Activated naive CD8-positive, alpha-beta T cell treated with anti-CD3 and anti-CD28 coated beads, Interleukin-2, amount 10 ng/mL, durations not matched to agents 7 days and 5 days (primary cell): ENCODE data around the gene TGFBR2. TPM values are rescaled to one million over a fixed set of nuclear protein-coding genes. Genes with fewer than 3 reads are reported as not detected.

Experiments
- ATAC-seq: fragments of 150-1000 bp; cut with Tn5 transposase; one replicate; pipeline ENCODE4 v1.10.0; 2021; ENCODE audit warnings: low read depth, moderate library complexity
- POLR2A ChIA-PET: fragments of 350-600 bp; sonication (Branson Sonifier 250); formaldehyde crosslinking; loops from one replicate; lab custom pipeline; 2021; ENCODE audit warnings: antibody characterized with exemption; lab: Charles Lee
- DNase-seq: peaks from one replicate; pipeline ENCODE4 v3.0.0; 2021
- H3K27ac Mint-ChIP-seq: one replicate; pipeline ENCODE4 v1.8.0; 2022; ENCODE audit warnings: mild to moderate bottlenecking, mixed read lengths
- H3K27me3 Mint-ChIP-seq: one replicate; pipeline ENCODE4 v1.8.0; 2022; ENCODE audit warnings: mild to moderate bottlenecking, moderate library complexity, mixed read lengths
- H3K36me3 Mint-ChIP-seq: one replicate; pipeline ENCODE4 v1.8.0; 2021; ENCODE audit warnings: mild to moderate bottlenecking, mixed read lengths
- H3K4me1 Mint-ChIP-seq: one replicate; pipeline ENCODE4 v1.8.0; 2021; ENCODE audit warnings: mixed read lengths
- H3K4me3 Mint-ChIP-seq: one replicate; pipeline ENCODE4 v1.8.0; 2022; ENCODE audit warnings: mild to moderate bottlenecking, moderate library complexity, mixed read lengths
- H3K9me3 Mint-ChIP-seq: one replicate; pipeline ENCODE4 v1.8.0; 2021; ENCODE audit warnings: mixed read lengths
- total RNA-seq, 2 experiments: library from RNA; stranded (reverse); gene quantifications; one replicate each; pipeline ENCODE4 v1.2.3, GENCODE V29; 2021

Gene TGFBR2
- total RNA-seq, 2 experiments from 2014 or later: 86.9 to 92.2 TPM

DNA sequence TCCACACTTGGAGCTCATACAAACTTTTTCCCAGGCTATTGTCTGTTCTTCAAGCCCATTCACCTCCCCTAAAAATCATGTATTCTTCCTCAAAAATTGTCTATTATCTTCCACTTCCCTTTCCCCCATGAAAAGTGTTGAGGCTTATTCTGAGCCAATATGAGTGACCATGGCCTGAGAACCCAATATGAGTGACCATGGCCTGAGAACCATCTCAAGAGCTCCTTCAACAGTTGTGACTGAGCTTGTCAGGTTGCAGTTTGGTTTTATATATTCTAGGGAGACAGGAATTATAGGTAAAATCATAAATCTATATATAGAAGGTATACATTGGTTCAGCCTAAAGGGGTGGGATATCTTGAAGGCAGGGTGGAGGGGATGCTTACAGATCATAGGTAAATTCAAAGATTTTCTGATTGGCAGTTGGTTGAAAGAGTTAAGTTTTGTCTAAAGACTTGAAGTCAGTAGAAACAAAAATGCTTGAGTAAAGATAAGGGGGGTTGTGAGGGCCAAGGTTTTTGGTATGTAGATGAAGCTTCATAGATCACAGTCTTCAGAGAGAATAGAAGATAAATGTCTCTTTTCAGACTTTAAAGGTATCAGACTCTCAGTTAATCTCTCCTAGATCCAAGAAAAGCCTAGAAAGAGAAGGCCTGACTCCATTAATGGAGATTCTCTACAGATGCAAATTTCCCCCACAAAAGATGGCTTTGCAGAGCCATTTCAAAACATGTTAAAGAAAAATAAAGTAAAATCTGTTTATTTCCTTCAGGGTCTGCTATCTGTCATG lies 95.8 kb downstream of the TGFBR2 start:
- Mint-ChIP-seq H3K4me3 (no peak overlapping the region), H3K9me3 (peaks cover 7% of the 10 kb centered on the region), H3K27ac (no peak overlapping the region), H3K36me3 (peaks cover 58% of the 10 kb centered on the region), H3K4me1 (no peaks in the 10 kb centered on the region), H3K27me3 (no peaks in the 10 kb centered on the region)
- DNase-seq: no peak
- ATAC-seq: no peak
- POLR2A ChIA-PET: no interaction called here

DNA sequence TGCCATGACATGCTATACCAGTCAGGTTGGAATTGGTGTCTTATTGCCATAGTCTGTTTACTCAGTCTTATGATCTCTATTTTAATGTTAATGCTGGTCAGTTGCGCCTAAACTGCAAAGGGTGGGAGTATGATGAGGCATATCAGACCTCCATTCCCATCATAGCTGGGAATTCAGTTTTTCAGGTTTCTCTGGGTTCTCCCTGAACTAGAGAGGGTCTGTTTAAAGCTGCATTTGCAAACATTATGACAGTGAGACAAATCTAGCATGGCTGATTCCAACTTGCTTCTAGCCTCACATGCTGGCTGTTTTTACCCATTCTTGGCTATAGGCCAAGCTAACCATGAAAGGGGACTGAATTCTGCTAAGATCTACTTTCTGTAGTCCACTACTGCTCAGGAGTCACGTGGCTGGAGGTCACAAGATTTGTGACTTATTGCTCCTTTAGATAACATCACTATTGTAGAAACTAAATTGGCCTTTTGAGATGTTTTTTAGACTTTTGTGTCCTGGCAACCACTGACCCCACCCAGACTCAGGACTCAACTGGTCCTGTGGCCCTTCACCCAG lies 96.5 kb downstream of the TGFBR2 start:
- Mint-ChIP-seq H3K27ac (no peak overlapping the region), H3K36me3 (peaks cover 54% of the 10 kb centered on the region), H3K27me3 (no peaks in the 10 kb centered on the region), H3K4me3 (no peak overlapping the region), H3K4me1 (no peaks in the 10 kb centered on the region), H3K9me3 (peaks cover 7% of the 10 kb centered on the region)
- DNase-seq: no peak
- ATAC-seq: no peak
- POLR2A ChIA-PET: no interaction called here

DNA sequence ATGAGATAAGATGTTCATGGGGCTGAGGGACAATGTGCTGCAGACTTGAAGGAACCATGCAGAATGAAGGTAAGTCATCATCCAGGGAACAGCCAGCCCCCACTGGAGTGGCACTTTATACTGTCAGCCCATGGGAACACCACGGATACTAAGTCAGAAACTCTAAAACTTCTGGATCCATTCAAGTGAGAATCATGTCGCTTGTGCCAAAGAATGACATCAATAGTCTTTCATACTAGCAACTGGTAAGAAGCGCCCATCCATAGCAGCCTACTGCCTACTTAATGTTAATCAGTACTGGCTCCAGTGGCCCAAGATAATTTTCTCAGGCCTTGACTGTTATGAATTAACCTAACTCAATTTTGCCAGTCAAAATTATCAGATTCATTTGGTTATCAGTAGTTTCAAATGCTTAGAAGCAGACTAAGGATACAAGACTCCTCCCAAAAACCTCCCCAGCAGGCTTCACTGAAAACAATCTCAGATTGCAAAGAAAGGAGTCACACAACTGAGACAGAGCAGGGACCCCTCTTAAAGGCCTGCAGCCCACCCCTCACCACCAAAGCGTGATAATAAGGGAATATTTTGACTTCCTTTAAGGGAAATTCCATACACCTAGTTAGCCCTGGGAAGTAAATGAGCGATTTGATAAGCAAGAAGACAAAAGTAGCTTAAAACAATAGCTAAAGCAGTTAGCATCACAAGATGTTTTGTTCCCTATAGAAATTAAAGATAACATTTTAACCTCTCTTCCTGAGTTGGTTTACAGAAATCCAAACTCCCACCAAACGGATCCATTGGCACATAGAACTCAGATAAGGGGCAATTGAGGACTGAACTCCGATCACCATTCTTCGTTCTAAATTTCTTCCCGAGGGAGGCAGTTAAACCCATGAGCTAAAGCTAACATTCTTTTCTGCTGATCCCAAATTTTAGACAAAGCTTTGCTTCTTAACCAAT lies 98.8 kb downstream of the TGFBR2 start:
- peaks cover 45% of the 10 kb centered on the region for H3K36me3 Mint-ChIP-seq
- H3K27me3 Mint-ChIP-seq: no peaks in the 10 kb centered on the region
- POLR2A ChIA-PET: no interaction called here
- H3K27ac Mint-ChIP-seq: no peak overlapping the region
- H3K4me1 Mint-ChIP-seq: peaks cover 7% of the 10 kb centered on the region
- no peak for DNase-seq
- H3K4me3 Mint-ChIP-seq: no peak overlapping the region
- ATAC-seq: no peak
- peaks cover 7% of the 10 kb centered on the region for H3K9me3 Mint-ChIP-seq

- no peak overlapping the region for H3K27ac Mint-ChIP-seq
- peaks cover 7% of the 10 kb centered on the region for H3K9me3 Mint-ChIP-seq
- POLR2A ChIA-PET: no interaction called here
Observed at GRCh38 chr3:30707825-30708224, 101.4 kb downstream of the TGFBR2 start.

DNA sequence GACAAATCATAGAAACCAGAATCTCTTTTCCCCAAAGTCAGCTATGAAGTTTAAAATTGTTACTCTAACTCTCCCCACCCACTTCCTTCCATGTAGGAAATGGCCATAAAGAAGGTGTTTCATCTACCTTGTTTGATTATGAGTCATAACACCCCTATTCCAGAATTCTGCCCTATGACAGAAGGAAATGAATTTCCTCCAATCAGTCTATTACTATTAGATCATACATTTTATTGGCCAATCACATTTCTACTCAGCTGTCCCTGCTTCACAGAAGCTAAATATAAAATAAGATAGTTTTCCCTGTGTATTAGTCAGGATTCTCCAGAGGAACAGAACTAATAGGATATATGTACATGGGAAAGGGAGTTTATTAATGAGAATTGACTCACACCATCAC lies 102.1 kb downstream of the TGFBR2 start:
- H3K27ac Mint-ChIP-seq: no peak overlapping the region
- no peak for DNase-seq
- H3K9me3 Mint-ChIP-seq: peaks cover 1% of the 10 kb centered on the region
- H3K4me3 Mint-ChIP-seq: no peak overlapping the region
- no peaks in the 10 kb centered on the region for H3K27me3 Mint-ChIP-seq
- no peak for ATAC-seq
- POLR2A ChIA-PET: no interaction called here
- peaks cover 28% of the 10 kb centered on the region for H3K36me3 Mint-ChIP-seq
- peaks cover 11% of the 10 kb centered on the region for H3K4me1 Mint-ChIP-seq

More at GRCh38 chr3:30707825-30708224, 101.4 kb downstream of the TGFBR2 start:
- peaks cover 10% of the 10 kb centered on the region for H3K4me1 Mint-ChIP-seq
- ATAC-seq (no peak), DNase-seq (no peak)
- H3K36me3 Mint-ChIP-seq: peaks cover 34% of the 10 kb centered on the region
- no peak overlapping the region for H3K4me3 Mint-ChIP-seq
- H3K27me3 Mint-ChIP-seq: no peaks in the 10 kb centered on the region

DNA sequence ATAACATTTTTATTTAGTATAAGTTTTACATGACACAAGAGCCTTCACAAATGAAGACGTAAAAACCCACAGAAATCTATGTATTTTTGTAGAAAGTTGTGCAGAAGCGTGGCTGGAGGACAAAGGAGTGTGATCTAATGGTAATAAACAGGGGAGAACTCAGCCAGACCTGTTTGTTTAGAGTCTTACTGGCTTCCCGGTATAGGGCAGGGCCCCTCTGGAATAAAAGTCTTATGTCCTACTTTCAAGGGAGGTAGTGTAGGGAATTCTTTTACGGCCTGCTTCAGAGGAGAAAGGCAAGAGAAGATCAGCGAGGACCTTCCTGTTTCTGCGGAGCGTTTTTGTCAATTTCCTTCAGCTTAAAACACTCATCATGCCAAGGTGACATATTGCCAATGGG lies 103.6 kb downstream of the TGFBR2 start:
- no peak for ATAC-seq
- Mint-ChIP-seq H3K27ac (no peak overlapping the region), H3K36me3 (peaks cover 21% of the 10 kb centered on the region)

DNA sequence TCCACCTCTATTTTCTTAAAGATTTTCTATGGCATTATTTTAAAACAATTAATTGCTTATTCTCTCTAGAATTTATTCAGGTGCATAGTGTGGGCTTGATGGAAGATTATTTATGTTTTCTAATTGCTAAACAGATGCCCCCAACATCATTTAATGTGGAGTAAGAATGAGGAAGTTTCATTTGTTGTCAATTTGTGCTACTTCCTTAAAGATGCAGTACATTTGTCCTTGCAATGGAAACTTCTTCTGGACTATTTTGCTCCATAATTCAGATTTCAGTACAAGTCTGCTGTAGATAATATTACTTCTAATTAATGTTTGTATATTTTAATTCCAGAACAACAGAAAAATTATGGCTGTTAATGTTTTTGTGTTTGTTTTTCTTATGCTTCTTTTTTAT lies 104.8 kb downstream of the TGFBR2 start:
- peaks cover 13% of the 10 kb centered on the region for H3K36me3 Mint-ChIP-seq
- ATAC-seq (no peak), DNase-seq (no peak)
- no peaks in the 10 kb centered on the region for H3K27me3 Mint-ChIP-seq
- POLR2A ChIA-PET: no interaction called here
- peaks cover 1% of the 10 kb centered on the region for H3K9me3 Mint-ChIP-seq
- peaks cover 11% of the 10 kb centered on the region for H3K4me1 Mint-ChIP-seq
- H3K27ac Mint-ChIP-seq: no peak overlapping the region
- H3K4me3 Mint-ChIP-seq: no peak overlapping the region

More for the DNA sequence above, 103.6 kb downstream of the TGFBR2 start:
- no peak overlapping the region for H3K4me3 Mint-ChIP-seq
- peaks cover 11% of the 10 kb centered on the region for H3K4me1 Mint-ChIP-seq
- peaks cover 1% of the 10 kb centered on the region for H3K9me3 Mint-ChIP-seq
- POLR2A ChIA-PET: no interaction called here
- no peak for DNase-seq
- H3K27me3 Mint-ChIP-seq: no peaks in the 10 kb centered on the region

DNA sequence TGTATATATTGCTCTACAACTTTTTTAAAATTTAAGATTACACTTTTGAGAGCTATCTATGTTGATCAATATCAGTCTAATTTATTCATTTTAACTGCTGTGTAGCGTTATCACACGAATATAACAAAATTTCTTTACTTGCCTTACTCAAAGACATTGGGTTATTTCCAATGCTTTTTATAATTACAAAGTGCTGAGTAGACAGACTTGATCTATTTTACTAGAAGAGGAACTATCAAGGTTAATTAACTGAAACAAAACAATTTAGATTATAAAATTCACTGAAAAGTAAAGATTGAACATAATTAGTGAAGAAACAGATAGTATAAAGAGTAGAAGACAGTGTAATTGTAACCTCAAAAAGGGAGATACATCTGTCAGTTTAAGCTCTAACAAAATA lies 105.5 kb downstream of the TGFBR2 start:
- no peak overlapping the region for H3K4me3 Mint-ChIP-seq
- H3K27me3 Mint-ChIP-seq: no peaks in the 10 kb centered on the region
- H3K36me3 Mint-ChIP-seq: peaks cover 9% of the 10 kb centered on the region
- peaks cover 1% of the 10 kb centered on the region for H3K9me3 Mint-ChIP-seq
- POLR2A ChIA-PET: no interaction called here
- ATAC-seq: no peak
- peaks cover 11% of the 10 kb centered on the region for H3K4me1 Mint-ChIP-seq
- no peak overlapping the region for H3K27ac Mint-ChIP-seq
- DNase-seq: no peak

- H3K9me3 Mint-ChIP-seq: peaks cover 3% of the 10 kb centered on the region
- H3K27ac Mint-ChIP-seq: no peak overlapping the region
- peaks cover 11% of the 10 kb centered on the region for H3K4me1 Mint-ChIP-seq
Observed at GRCh38 chr3:30712991-30713390, 106.6 kb downstream of the TGFBR2 start.

GRCh38 chr3:30713885-30714503 lies 107.6 kb downstream of the TGFBR2 start:
- Mint-ChIP-seq H3K4me3 (no peak overlapping the region), H3K27ac (no peak overlapping the region), H3K36me3 (peaks cover 8% of the 10 kb centered on the region), H3K4me1 (peaks cover 7% of the 10 kb centered on the region), H3K27me3 (no peaks in the 10 kb centered on the region), H3K9me3 (peaks cover 3% of the 10 kb centered on the region)
- DNase-seq: no peak
- POLR2A ChIA-PET: no interaction called here
- no peak for ATAC-seq

More at GRCh38 chr3:30712991-30713390, 106.6 kb downstream of the TGFBR2 start:
- DNase-seq (no peak), ATAC-seq (no peak)
- Mint-ChIP-seq H3K4me3 (peak overlapping the region; percentile 40), H3K36me3 (peaks cover 11% of the 10 kb centered on the region), H3K27me3 (no peaks in the 10 kb centered on the region)
- POLR2A ChIA-PET: no interaction called here

GRCh38 chr3:30719536-30719935 lies 113.1 kb downstream of the TGFBR2 start:
- POLR2A ChIA-PET: no interaction called here
- Mint-ChIP-seq H3K4me1 (no peaks in the 10 kb centered on the region), H3K9me3 (peaks cover 14% of the 10 kb centered on the region), H3K4me3 (no peak overlapping the region), H3K36me3 (peaks cover 7% of the 10 kb centered on the region), H3K27me3 (peaks cover 2% of the 10 kb centered on the region), H3K27ac (no peak overlapping the region)
- DNase-seq (no peak), ATAC-seq (no peak)

DNA sequence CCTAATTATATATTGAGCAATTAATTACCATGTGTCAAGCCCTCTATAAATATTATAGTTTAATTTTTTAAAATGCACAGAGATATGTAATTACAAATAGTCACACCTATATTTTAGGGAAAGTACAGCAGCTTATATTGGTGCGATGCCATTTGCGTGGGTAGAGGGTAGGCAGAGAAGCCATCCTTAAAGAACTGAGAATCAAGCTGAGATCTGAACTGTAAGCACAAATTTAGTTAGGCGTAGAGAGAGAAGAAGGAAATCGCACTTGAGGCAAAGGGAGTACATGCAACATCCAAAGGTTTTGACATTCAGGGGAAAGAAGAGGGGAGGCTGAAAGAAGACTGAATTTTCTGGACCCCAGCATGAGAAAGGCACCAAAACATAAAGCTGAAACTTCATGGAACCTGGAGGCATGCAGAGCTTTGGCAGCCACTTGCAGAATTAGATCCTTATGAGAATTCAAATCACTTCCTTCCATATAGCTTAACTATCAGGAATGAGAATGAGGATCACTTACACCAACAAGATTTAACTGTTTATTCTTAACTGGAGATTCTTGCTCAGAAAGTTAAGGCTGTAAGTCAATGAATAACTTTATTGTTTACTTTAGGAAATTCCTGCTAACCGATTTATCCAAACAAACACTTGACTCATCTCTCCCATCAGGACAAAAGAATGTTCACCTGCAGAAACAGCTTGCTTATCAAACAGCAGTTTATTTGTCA lies 114.3 kb downstream of the TGFBR2 start:
- H3K27ac Mint-ChIP-seq: no peak overlapping the region
- H3K9me3 Mint-ChIP-seq: peaks cover 23% of the 10 kb centered on the region
- H3K4me1 Mint-ChIP-seq: peaks cover 5% of the 10 kb centered on the region
- no peak overlapping the region for H3K4me3 Mint-ChIP-seq
- no peak for DNase-seq
- H3K36me3 Mint-ChIP-seq: peaks cover 19% of the 10 kb centered on the region
- peaks cover 2% of the 10 kb centered on the region for H3K27me3 Mint-ChIP-seq
- ATAC-seq: no peak
- POLR2A ChIA-PET: no interaction called here

DNA sequence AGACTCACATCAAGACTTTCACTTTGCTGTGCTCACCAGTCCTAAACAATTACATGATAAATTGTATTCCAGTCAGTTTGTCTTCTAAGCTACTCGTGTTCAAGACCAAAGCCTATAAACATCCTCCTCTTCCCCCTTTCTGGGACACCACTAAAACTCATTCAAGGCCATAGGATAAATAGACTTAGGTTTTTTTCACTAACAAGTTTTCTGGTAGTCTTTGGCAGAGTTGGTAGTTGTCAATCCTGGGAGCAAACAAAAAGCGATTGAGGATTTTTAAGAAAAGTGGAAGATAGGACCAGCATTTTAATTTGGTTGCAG lies 114.9 kb downstream of the TGFBR2 start:
- Mint-ChIP-seq H3K36me3 (peaks cover 19% of the 10 kb centered on the region), H3K27ac (no peak overlapping the region), H3K4me3 (no peak overlapping the region), H3K9me3 (peaks cover 23% of the 10 kb centered on the region), H3K4me1 (peaks cover 5% of the 10 kb centered on the region), H3K27me3 (peaks cover 2% of the 10 kb centered on the region)
- no peak for ATAC-seq
- no peak for DNase-seq
- POLR2A ChIA-PET: no interaction called here
